Smooth muscle cell (in vitro differentiated cells): Measurements from ENCODE around the gene SULT1A1. TPM values are rescaled to one million over a fixed set of nuclear protein-coding genes. Genes with fewer than 3 reads are reported as not detected.
"Not testable (repeated sequence)": the region's sequence is repeated elsewhere in the genome, so short reads cannot be mapped to it uniquely, and the experiment has no call there.

Experiments used
- DNase-seq: peaks from one replicate; lab custom pipeline; 2025; ENCODE audit not compliant: unreplicated experiment; lab: John Stamatoyannopoulos, UW
- H2AFZ ChIP-seq: fragments of 200-600 bp; sonication (generic); 2 replicates; pipeline ENCODE4 v1.6.0; 2016; ENCODE audit warnings: antibody characterized with exemption, low read depth, mild to moderate bottlenecking
- H3F3A ChIP-seq: fragments of 200-600 bp; sonication (generic); 2 replicates; pipeline ENCODE4 v1.6.0; 2017; ENCODE audit warnings: antibody characterized with exemption, low read depth
- H3K27ac ChIP-seq: fragments of 200-600 bp; sonication (generic); 2 replicates; pipeline ENCODE4 v1.5.1; 2016; ENCODE audit warnings: low read depth, mild to moderate bottlenecking
- H3K27me3 ChIP-seq: fragments of 200-600 bp; sonication (generic); 2 replicates; pipeline ENCODE4 v1.6.1; 2016; ENCODE audit warnings: low read depth, mild to moderate bottlenecking
- H3K36me3 ChIP-seq: fragments of 200-600 bp; sonication (generic); 2 replicates; pipeline ENCODE4 v1.5.1; 2016; ENCODE audit warnings: low read depth
- H3K4me1 ChIP-seq: fragments of 200-600 bp; sonication (generic); 2 replicates; pipeline ENCODE4 v1.5.1; 2016; ENCODE audit warnings: low read depth
- H3K4me2 ChIP-seq: fragments of 200-600 bp; sonication (generic); 2 replicates; pipeline ENCODE4 v1.6.0; 2016; ENCODE audit warnings: mild to moderate bottlenecking
- H3K4me3 ChIP-seq: fragments of 200-600 bp; sonication (generic); 2 replicates; pipeline ENCODE4 v1.5.1; 2016; ENCODE audit warnings: mild to moderate bottlenecking
- H3K79me2 ChIP-seq: fragments of 200-600 bp; sonication (generic); 2 replicates; pipeline ENCODE4 v1.6.0; 2016; ENCODE audit warnings: low read depth, mild to moderate bottlenecking
- H3K9ac ChIP-seq: fragments of 200-600 bp; sonication (generic); 2 replicates; pipeline ENCODE4 v1.6.0; 2016; ENCODE audit warnings: low read depth
- H3K9me3 ChIP-seq: fragments of 200-600 bp; sonication (generic); replicated peaks from 2 replicates; pipeline ENCODE4 v1.5.1; 2016; ENCODE audit warnings: low read depth
- H4K20me1 ChIP-seq: fragments of 200-600 bp; sonication (generic); 2 replicates; pipeline ENCODE4 v1.6.0; 2016; ENCODE audit warnings: low read depth
- CTCF ChIP-seq: fragments of 200-600 bp; sonication (generic); IDR thresholded peaks from 2 replicates; pipeline ENCODE4 v1.5.1; 2017; ENCODE audit warnings: borderline replicate concordance, mild to moderate bottlenecking, antibody characterized with exemption; ENCODE audit not compliant: insufficient read depth, poor library complexity, severe bottlenecking
- WGBS: methylation state at CpG from one replicate; pipeline ENCODE4 v1.1.7; 2016; ENCODE audit warnings: low lambda C conversion rate; 5-methylcytosine and 5-hydroxymethylcytosine counted together
- polyA plus RNA-seq: library from polyadenylated mRNA; unstranded; fragments of >200 nt; fragmentation: Nextera tagmentation; extraction: Ambion mirVana; gene quantifications from 2 replicates; pipeline ENCODE4 v1.2.1, GENCODE V29; 2016
- total RNA-seq: library from RNA; depleted of rRNA; stranded (reverse); fragments of >200 nt; gene quantifications from 2 replicates; pipeline ENCODE4 v1.2.3, GENCODE V29; 2014

SULT1A1 gene
- total and polyA plus RNA-seq, 2 experiments from 2014 or later = 1.3 TPM; not detected in 1

DNA sequence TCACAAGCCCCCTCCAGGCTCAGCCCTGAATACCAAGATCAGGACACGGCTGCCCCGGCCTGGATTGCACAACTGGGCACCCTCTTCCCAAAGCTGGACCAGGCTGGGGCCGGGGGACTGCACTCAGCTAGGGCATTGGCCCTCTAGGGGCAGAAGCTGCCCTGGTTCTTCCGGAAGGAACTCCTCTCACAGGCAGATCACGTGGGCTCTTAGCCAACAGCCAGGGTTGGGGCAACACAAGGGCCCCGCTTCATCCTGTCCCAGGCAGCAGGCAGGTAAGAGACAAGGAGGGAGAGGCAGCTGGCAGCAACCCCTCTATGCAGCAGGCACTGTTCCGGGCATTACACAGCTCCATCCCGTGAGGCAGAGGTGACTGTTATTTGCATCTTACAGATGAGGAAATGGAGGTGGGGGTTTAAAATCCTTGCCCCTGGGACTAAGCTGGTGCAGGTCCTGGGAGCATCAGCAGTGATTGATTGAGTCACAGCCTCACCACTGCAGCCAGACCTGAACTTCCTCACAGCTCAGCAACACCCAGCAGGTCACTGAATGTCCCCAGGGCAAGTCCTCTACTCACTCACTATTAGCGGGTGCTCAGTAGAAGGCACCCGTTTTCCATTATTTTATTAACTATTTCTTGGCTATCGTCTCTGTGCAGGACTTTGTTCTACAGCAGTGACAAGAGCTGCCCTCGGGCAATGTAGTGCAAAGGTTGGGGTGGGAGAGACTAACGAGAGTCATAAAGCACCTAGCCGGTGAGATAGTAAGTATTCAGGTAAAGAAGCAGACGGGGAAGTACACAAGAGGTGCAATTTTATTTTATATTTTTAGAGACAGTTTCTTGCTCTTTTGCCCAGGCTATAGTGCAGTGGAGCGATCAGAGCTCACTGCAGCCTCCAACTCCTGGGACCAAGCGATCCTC lies 2.8 kb upstream of the SULT1A1 start:
- H3K4me3 ChIP-seq, H3F3A ChIP-seq, H4K20me1 ChIP-seq, H3K9ac ChIP-seq, H2AFZ ChIP-seq, H3K36me3 ChIP-seq, H3K4me2 ChIP-seq, H3K4me1 ChIP-seq, H3K9me3 ChIP-seq, H3K79me2 ChIP-seq, H3K27me3 ChIP-seq, DNase-seq, H3K27ac ChIP-seq: not testable (repeated sequence)
- no CpG with 5 or more reads among the region's 17 CpGs for WGBS

GRCh38 chr16:28610595-28611191 lies 849 bp upstream of the SULT1A1 start:
- H3K79me2 ChIP-seq = no peaks in the 10 kb centered on the region
- H3K4me2 ChIP-seq = no peak overlapping the region
- H3K27me3 ChIP-seq = no peaks in the 10 kb centered on the region
- H3K9ac ChIP-seq = no peak overlapping the region
- no peak for DNase-seq
- no peak for TF ChIP-seq CTCF
- no peak overlapping the region for H3K4me3 ChIP-seq
- H3K4me1 ChIP-seq = no peaks in the 10 kb centered on the region
- H3K36me3 ChIP-seq = no peaks in the 10 kb centered on the region
- no peaks in the 10 kb centered on the region for H4K20me1 ChIP-seq
- no peaks in the 10 kb centered on the region for H3K9me3 ChIP-seq
- H3K27ac ChIP-seq = no peak overlapping the region
- H2AFZ ChIP-seq = no peak overlapping the region
- no peaks in the 10 kb centered on the region for H3F3A ChIP-seq
- 89% methylated on average over 10 of the region's 10 CpGs for WGBS

- H3K4me2 ChIP-seq, H3K79me2 ChIP-seq, H2AFZ ChIP-seq, DNase-seq, H3K9me3 ChIP-seq, H3K4me3 ChIP-seq, H3K9ac ChIP-seq, H3F3A ChIP-seq, H3K4me1 ChIP-seq, H3K27ac ChIP-seq, H3K36me3 ChIP-seq, H3K27me3 ChIP-seq, H4K20me1 ChIP-seq: not testable (repeated sequence)
- WGBS = 97% methylated on average over 10 of the region's 11 CpGs
These were observed 812 bp downstream of the SULT1A1 start for GRCh38 chr16:28608867-28609596.

DNA sequence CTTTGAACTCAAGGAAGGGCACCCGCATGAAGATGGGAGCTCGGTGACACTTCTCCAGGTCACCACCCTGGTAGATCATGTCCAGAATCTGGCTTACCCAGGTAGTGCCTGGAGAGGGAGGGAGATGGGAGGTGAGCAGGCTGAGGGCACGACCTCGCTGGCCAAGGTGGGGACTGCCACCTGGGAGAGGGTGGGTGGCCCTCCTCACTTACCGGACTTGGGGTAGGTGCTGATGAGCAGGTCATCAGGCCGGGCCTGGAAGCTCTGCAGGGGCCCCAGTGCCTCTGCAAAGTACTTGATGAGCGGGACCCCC lies 1.4 kb downstream of the SULT1A1 start:
- H3K9ac ChIP-seq, H2AFZ ChIP-seq, H3F3A ChIP-seq, H3K27me3 ChIP-seq, H3K4me2 ChIP-seq, H3K9me3 ChIP-seq, H3K27ac ChIP-seq, H3K79me2 ChIP-seq, H4K20me1 ChIP-seq, H3K4me1 ChIP-seq, DNase-seq, H3K36me3 ChIP-seq, H3K4me3 ChIP-seq: not testable (repeated sequence)
- 96% methylated on average over 7 of the region's 7 CpGs for WGBS

- not testable (repeated sequence) for H3K27ac ChIP-seq, H2AFZ ChIP-seq, H4K20me1 ChIP-seq, H3K27me3 ChIP-seq, H3K4me2 ChIP-seq, H3K4me3 ChIP-seq, DNase-seq, H3K79me2 ChIP-seq, H3F3A ChIP-seq, H3K4me1 ChIP-seq, H3K36me3 ChIP-seq, H3K9ac ChIP-seq, H3K9me3 ChIP-seq
- WGBS = 97% methylated on average over 10 of the region's 10 CpGs
These were observed 2.0 kb downstream of the SULT1A1 start for GRCh38 chr16:28607681-28608495.
